GM12878 (cell line): ENCODE data around the gene SPATS1. TPM values are rescaled to one million over a fixed set of nuclear protein-coding genes. Genes with fewer than 3 reads are reported as not detected.

ENCODE experiments used
- ATF2 ChIP-seq: IDR thresholded peaks from 2 replicates; pipeline ENCODE4 v1.6.1; 2012; ENCODE audit warnings: low read length, inconsistent platforms
- CTCF ChIP-seq, 3 experiments: IDR thresholded peaks in 2 of 3; conservative IDR thresholded peaks in 1 of 3; 2 replicates each; pipeline ENCODE4 v1.5.1; 2011; ENCODE audit warnings: low read depth in 3 of 3, low read length in 3 of 3, mild to moderate bottlenecking in 3 of 3, control low read depth in 2 of 3, moderate library complexity in 2 of 3, inconsistent platforms in 1 of 3, mixed read lengths in 1 of 3; ENCODE audit not compliant: control insufficient read depth in 2 of 3, insufficient read depth in 1 of 3; ENCODE audit errors: extremely low read depth in 1 of 3
- NFYA ChIP-seq: IDR thresholded peaks from 2 replicates; pipeline ENCODE4 v1.6.1; 2011; ENCODE audit warnings: low read depth, mild to moderate bottlenecking, low read length, improper control_type of control experiment, borderline replicate concordance
- PAX5 ChIP-seq: IDR thresholded peaks from 2 replicates; pipeline ENCODE4 v1.6.1; 2011; ENCODE audit warnings: low read depth, low read length, borderline replicate concordance
- STAT1 ChIP-seq: fragments of 450-650 bp; conservative IDR thresholded peaks from 2 replicates; pipeline ENCODE4 v1.6.1; 2014; ENCODE audit warnings: antibody characterized with exemption, mild to moderate bottlenecking
- TCF7 ChIP-seq: IDR thresholded peaks from 2 replicates; pipeline ENCODE4 v1.6.1; 2014; ENCODE audit warnings: antibody characterized with exemption, borderline replicate concordance
- ZBTB40 ChIP-seq: fragments of 450-650 bp; IDR thresholded peaks from 2 replicates; pipeline ENCODE4 v1.6.1; 2016; ENCODE audit warnings: mild to moderate bottlenecking, moderate library complexity, borderline replicate concordance
- polyA plus RNA-seq, 11 experiments: library from polyadenylated mRNA; depleted of rRNA in 4 of 11; unstranded in 6 of 11; stranded (reverse) in 5 of 11; fragments of >200 nt; fragmentation: Nextera tagmentation in 4 of 11; fragmentation: Illumina TruSeq in 1 of 11; extraction: Ambion mirVana in 4 of 11; extraction: Trizol in 1 of 11; gene quantifications; 1 replicate in 1 of 11; 2 replicates in 10 of 11; pipeline versions ENCODE4 v1.2.1 to v1.2.3, GENCODE V29; 2011 to 2016; ENCODE audit warnings: inconsistent platforms in 2 of 11, missing spikeins in 2 of 11, low read depth in 1 of 11
- total RNA-seq, 4 experiments: library from RNA; depleted of rRNA in 3 of 4; stranded (reverse); fragments of >200 nt in 3 of 4; fragmentation: Illumina TruSeq in 1 of 4; extraction: Trizol in 1 of 4; gene quantifications; 2 replicates each; pipeline versions ENCODE4 v1.2.1 to v1.2.3, GENCODE V29; 2013 to 2021

The SPATS1 gene
- total and polyA plus RNA-seq, 10 of the 15 experiments (the other 5 are each of a cell fraction or from before 2014, with no cell fraction given): 0.12 TPM; not detected in 9

GRCh38 chr6:44387346-44388134, 45.1 kb downstream of the SPATS1 start, which contains the start of gene CDC5L (continued):
- TF ChIP-seq ZBTB40 (peak; percentile 53; the same call in 1 of the 2 replicates), CTCF (IDR thresholded peaks at IDR 0.05 in 2 of 3, conservative IDR thresholded peaks at IDR 0.05 in 1 of 3; ENCODE audit: control insufficient read depth in 2 of 3, extremely low read depth in 1 of 3, insufficient read depth in 1 of 3, low read depth in 3 of 3, low read length in 3 of 3) (no peak), ATF2 (peak; percentile 85), TCF7 (no peak), NFYA (no peak), STAT1 (no peak; the same call in 1 of the 2 replicates), PAX5 (no peak)
